Medulla oblongata (tissue), 1 donor: ENCODE measurements around the gene PLBD1.

Experiments used
- DNase-seq: peaks from one replicate; pipeline ENCODE4 v3.0.0-alpha.2; 2015; ENCODE audit errors: extremely low spot score

Gene PLBD1

GRCh38 chr12:14505626-14506596 lies 61.8 kb downstream of the PLBD1 start:
- DNase-seq = no peak

- no peak for DNase-seq
Observed at GRCh38 chr12:14495326-14495725, 72.4 kb downstream of the PLBD1 start.

- DNase-seq = no peak
Observed at GRCh38 chr12:14482886-14483285, 84.8 kb downstream of the PLBD1 start.

GRCh38 chr12:14482361-14482760 lies 85.3 kb downstream of the PLBD1 start:
- DNase-seq = no peak

GRCh38 chr12:14481201-14481600 lies 86.5 kb downstream of the PLBD1 start:
- no peak for DNase-seq

GRCh38 chr12:14479004-14479403 lies 88.7 kb downstream of the PLBD1 start:
- DNase-seq = no peak

- DNase-seq = no peak
Observed at GRCh38 chr12:14473707-14474287, 93.9 kb downstream of the PLBD1 start.

GRCh38 chr12:14471497-14471896 lies 96.2 kb downstream of the PLBD1 start:
- DNase-seq = no peak

GRCh38 chr12:14460212-14460841 lies 107.4 kb downstream of the PLBD1 start:
- DNase-seq = no peak

- no peak for DNase-seq
Observed at GRCh38 chr12:14454098-14454907, 113.4 kb downstream of the PLBD1 start.
